Measurements from ENCODE around the gene WDR64.

The WDR64 gene

DNA sequence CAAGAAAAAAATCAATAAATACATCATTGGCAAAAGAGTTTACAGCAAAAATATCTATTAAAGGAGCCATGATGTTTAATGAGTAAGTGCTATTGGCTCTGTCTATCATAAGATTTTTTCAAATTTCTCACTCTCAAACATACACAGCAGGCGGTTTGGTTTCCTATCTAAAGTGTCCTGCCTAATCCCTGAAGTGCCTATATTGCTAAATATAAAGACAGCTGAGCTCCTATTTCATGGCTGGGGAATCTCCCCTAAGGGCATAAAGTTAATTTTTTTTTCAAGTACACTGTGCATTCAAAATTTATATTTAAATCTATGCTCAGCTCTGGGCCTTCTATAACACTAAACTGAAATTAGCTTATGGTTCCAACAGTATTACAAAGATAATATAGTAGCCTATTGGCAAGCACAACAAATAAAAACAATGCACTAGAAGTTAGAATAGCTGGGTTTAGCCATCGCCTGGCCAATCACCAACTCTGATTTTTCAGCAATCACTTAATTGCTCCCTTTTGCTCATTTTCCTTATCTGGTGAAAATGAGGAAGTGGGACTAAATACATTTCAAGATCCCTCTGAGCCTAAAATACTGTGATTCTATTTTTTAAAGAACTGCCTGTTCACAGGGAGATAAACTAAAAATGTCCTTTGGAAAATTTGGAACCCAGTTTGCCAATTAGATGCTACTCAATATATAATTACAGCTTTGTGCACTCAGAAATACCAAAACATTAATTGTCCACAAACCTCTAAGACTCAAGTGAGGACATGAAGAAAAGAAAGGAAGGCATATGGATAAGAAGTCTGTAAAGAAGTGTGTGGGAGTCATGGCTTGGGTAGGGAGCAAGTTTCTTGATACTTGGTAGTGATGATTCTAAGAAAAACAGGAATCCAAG, 62.5 kb downstream of the WDR64 start:
- Histone ChIP-seq H3K27ac (ENCODE audit: low read length) (no peak overlapping the region), H3K4me1 (ENCODE audit: insufficient read depth, low read length) (no peaks in the 10 kb centered on the region), H3K9me3 (ENCODE audit: insufficient read depth, low read length, severe bottlenecking) (no peaks in the 10 kb centered on the region), H3K79me2 (ENCODE audit: insufficient read depth, low read length) (no peaks in the 10 kb centered on the region), H3K27me3 (ENCODE audit: insufficient read depth, low read length, poor library complexity) (peaks cover 4% of the 10 kb centered on the region), H3K4me2 (ENCODE audit: insufficient read depth, low read length) (no peak overlapping the region), H3K4me3 (ENCODE audit: low read depth in 1 of 2, low read length in 2 of 2) (no peak overlapping the region), H4K20me1 (ENCODE audit: insufficient read depth, low read length) (no peaks in the 10 kb centered on the region), H2AFZ (ENCODE audit: low read depth, low read length) (no peak overlapping the region), H3K9ac (ENCODE audit: low read depth, low read length) (no peak overlapping the region), H3K36me3 (ENCODE audit: insufficient read depth, low read length) (no peaks in the 10 kb centered on the region)
- TF ChIP-seq EZH2 (IDR thresholded peaks at IDR 0.05; ENCODE audit: borderline replicate concordance, low read depth, low read length, severe bottlenecking): no peak
- TF ChIP-seq, protein P1, sequence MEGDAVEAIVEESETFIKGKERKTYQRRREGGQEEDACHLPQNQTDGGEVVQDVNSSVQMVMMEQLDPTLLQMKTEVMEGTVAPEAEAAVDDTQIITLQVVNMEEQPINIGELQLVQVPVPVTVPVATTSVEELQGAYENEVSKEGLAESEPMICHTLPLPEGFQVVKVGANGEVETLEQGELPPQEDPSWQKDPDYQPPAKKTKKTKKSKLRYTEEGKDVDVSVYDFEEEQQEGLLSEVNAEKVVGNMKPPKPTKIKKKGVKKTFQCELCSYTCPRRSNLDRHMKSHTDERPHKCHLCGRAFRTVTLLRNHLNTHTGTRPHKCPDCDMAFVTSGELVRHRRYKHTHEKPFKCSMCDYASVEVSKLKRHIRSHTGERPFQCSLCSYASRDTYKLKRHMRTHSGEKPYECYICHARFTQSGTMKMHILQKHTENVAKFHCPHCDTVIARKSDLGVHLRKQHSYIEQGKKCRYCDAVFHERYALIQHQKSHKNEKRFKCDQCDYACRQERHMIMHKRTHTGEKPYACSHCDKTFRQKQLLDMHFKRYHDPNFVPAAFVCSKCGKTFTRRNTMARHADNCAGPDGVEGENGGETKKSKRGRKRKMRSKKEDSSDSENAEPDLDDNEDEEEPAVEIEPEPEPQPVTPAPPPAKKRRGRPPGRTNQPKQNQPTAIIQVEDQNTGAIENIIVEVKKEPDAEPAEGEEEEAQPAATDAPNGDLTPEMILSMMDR (IDR thresholded peaks at IDR 0.05; ENCODE audit: borderline replicate concordance, extremely low read depth, low read length, poor library complexity, severe bottlenecking): no peak
- no peak for ATAC-seq (ENCODE audit: insufficient read depth, low read depth)
- no peak for DNase-seq

DNA sequence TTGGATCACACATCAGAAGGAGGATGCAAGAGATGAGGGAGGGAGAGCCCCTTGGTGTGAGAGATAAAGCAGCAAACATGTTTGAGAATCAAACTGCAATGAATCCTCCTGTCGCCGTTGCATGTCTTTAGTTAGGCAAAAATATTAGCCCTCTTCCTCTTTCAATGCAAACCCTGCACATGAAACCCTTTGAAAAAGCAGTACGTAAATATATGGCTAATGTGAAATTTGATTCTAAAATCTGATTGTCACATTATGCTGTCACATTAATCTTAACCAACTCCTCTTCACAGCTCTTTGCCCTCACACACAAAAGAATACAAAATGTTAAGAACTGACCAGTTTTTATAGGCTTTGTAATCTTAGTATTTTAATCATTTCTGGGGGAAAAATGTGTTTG, 63.4 kb downstream of the WDR64 start:
- TF ChIP-seq, protein P1 (IDR thresholded peaks at IDR 0.05; ENCODE audit: borderline replicate concordance, extremely low read depth, low read length, poor library complexity, severe bottlenecking): no peak
- no peak for TF ChIP-seq EZH2 (IDR thresholded peaks at IDR 0.05; ENCODE audit: borderline replicate concordance, low read depth, low read length, severe bottlenecking)
- H3K9me3 ChIP-seq (ENCODE audit: insufficient read depth, low read length, severe bottlenecking): no peaks in the 10 kb centered on the region
- ATAC-seq (ENCODE audit: insufficient read depth, low read depth): no peak
- no peak for DNase-seq
- no peaks in the 10 kb centered on the region for H4K20me1 ChIP-seq (ENCODE audit: insufficient read depth, low read length)
- H3K9ac ChIP-seq (ENCODE audit: low read depth, low read length): no peak overlapping the region
- H3K27ac ChIP-seq (ENCODE audit: low read length): no peak overlapping the region
- H3K4me1 ChIP-seq (ENCODE audit: insufficient read depth, low read length): no peaks in the 10 kb centered on the region
- peaks cover 4% of the 10 kb centered on the region for H3K27me3 ChIP-seq (ENCODE audit: insufficient read depth, low read length, poor library complexity)
- no peak overlapping the region for H3K4me2 ChIP-seq (ENCODE audit: insufficient read depth, low read length)
- H2AFZ ChIP-seq (ENCODE audit: low read depth, low read length): no peak overlapping the region
- no peaks in the 10 kb centered on the region for H3K79me2 ChIP-seq (ENCODE audit: insufficient read depth, low read length)
- H3K36me3 ChIP-seq (ENCODE audit: insufficient read depth, low read length): no peaks in the 10 kb centered on the region
- H3K4me3 ChIP-seq (ENCODE audit: low read depth in 1 of 2, low read length in 2 of 2): no peak overlapping the region

DNA sequence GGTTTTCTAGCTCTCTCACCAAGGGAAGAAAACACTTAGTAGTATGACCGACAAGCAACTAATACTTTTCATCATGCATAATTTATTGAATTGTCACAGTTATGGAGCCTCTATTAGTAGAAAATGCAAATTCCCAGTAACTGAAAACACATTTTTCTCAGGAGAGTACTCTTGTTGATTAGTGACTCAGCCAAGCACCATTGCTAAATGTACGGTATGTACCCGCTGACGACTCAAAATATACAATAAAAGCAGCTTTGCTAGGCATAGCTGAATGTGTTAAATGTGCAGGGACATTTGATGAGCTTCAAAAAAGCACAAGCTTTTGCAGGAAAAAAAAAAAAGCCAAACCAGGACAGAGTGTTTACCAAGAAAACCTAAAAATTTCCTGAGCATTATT, 63.9 kb downstream of the WDR64 start:
- Histone ChIP-seq H3K4me3 (ENCODE audit: low read depth in 1 of 2, low read length in 2 of 2) (no peak overlapping the region), H3K27ac (ENCODE audit: low read length) (no peak overlapping the region), H4K20me1 (ENCODE audit: insufficient read depth, low read length) (no peaks in the 10 kb centered on the region), H3K36me3 (ENCODE audit: insufficient read depth, low read length) (no peaks in the 10 kb centered on the region), H3K4me1 (ENCODE audit: insufficient read depth, low read length) (no peaks in the 10 kb centered on the region), H3K4me2 (ENCODE audit: insufficient read depth, low read length) (no peak overlapping the region), H3K27me3 (ENCODE audit: insufficient read depth, low read length, poor library complexity) (peaks cover 4% of the 10 kb centered on the region), H3K9me3 (ENCODE audit: insufficient read depth, low read length, severe bottlenecking) (no peaks in the 10 kb centered on the region), H3K79me2 (ENCODE audit: insufficient read depth, low read length) (no peaks in the 10 kb centered on the region), H3K9ac (ENCODE audit: low read depth, low read length) (no peak overlapping the region), H2AFZ (ENCODE audit: low read depth, low read length) (no peak overlapping the region)
- DNase-seq: no peak
- ATAC-seq (ENCODE audit: insufficient read depth, low read depth): no peak
- no peak for TF ChIP-seq EZH2 (IDR thresholded peaks at IDR 0.05; ENCODE audit: borderline replicate concordance, low read depth, low read length, severe bottlenecking)
- TF ChIP-seq, protein P1 (IDR thresholded peaks at IDR 0.05; ENCODE audit: borderline replicate concordance, extremely low read depth, low read length, poor library complexity, severe bottlenecking): no peak
